NCI-H1092 (cell line): ENCODE measurements around the gene REV3L.

Experiments
- DNase-seq: peaks from one replicate; lab custom pipeline; 2025; lab: John Stamatoyannopoulos, UW

The REV3L gene

GRCh38 chr6:111469543-111469942 lies 13.5 kb downstream of the REV3L start:
- DNase-seq: no peak

- no peak for DNase-seq
Observed at GRCh38 chr6:111468329-111469012, 14.5 kb downstream of the REV3L start.

GRCh38 chr6:111464184-111464583 lies 18.8 kb downstream of the REV3L start:
- DNase-seq: no peak

- DNase-seq: no peak
Observed at GRCh38 chr6:111462770-111463391, 20.1 kb downstream of the REV3L start.

GRCh38 chr6:111461860-111462259 lies 21.2 kb downstream of the REV3L start:
- DNase-seq: no peak

GRCh38 chr6:111458670-111459232 lies 24.3 kb downstream of the REV3L start:
- DNase-seq: no peak

GRCh38 chr6:111456208-111456607 lies 26.8 kb downstream of the REV3L start:
- DNase-seq: no peak

- DNase-seq: no peak
Observed at GRCh38 chr6:111450636-111451035, 32.4 kb downstream of the REV3L start.

GRCh38 chr6:111450087-111450486 lies 32.9 kb downstream of the REV3L start:
- DNase-seq: no peak

- no peak for DNase-seq
Observed at GRCh38 chr6:111449129-111449528, 33.9 kb downstream of the REV3L start.

- DNase-seq: no peak
Observed at GRCh38 chr6:111447051-111447450, 36.0 kb downstream of the REV3L start.

- no peak for DNase-seq
Observed at GRCh38 chr6:111445861-111446267, 37.2 kb downstream of the REV3L start.

- no peak for DNase-seq
Observed at GRCh38 chr6:111444794-111445193, 38.2 kb downstream of the REV3L start.

- no peak for DNase-seq
Observed at GRCh38 chr6:111441678-111442243, 41.3 kb downstream of the REV3L start.

- no peak for DNase-seq
Observed at GRCh38 chr6:111439171-111439570, 43.8 kb downstream of the REV3L start.

- no peak for DNase-seq
Observed at GRCh38 chr6:111437573-111437972, 45.4 kb downstream of the REV3L start.

GRCh38 chr6:111432511-111432910 lies 50.5 kb downstream of the REV3L start:
- DNase-seq: no peak

- no peak for DNase-seq
Observed at GRCh38 chr6:111430605-111431376, 52.2 kb downstream of the REV3L start.

- no peak for DNase-seq
Observed at GRCh38 chr6:111429571-111429970, 53.4 kb downstream of the REV3L start.

- no peak for DNase-seq
Observed at GRCh38 chr6:111428811-111429210, 54.2 kb downstream of the REV3L start.

GRCh38 chr6:111427341-111428116 lies 55.5 kb downstream of the REV3L start:
- DNase-seq: no peak
